ENCODE measurements around the gene LRRC3B. TPM values are rescaled to one million over a fixed set of nuclear protein-coding genes. Genes with fewer than 3 reads are reported as not detected.

The LRRC3B gene
- polyA plus RNA-seq, 5 donors: 3.6 to 6.1 (median 5.6) TPM

- no peak for DNase-seq
Measured at GRCh38 chr3:26628915-26629314, 6.3 kb downstream of the LRRC3B start.

- DNase-seq: no peak
Measured at GRCh38 chr3:26630669-26631389, 8.3 kb downstream of the LRRC3B start.

GRCh38 chr3:26631390-26631738 is 8.8 kb downstream of the LRRC3B start:
- no peak for DNase-seq

- no peak for DNase-seq
Measured at GRCh38 chr3:26634601-26635000, 12.0 kb downstream of the LRRC3B start.

- no peak for DNase-seq
Measured at GRCh38 chr3:26636096-26636727, 13.6 kb downstream of the LRRC3B start.

- no peak for DNase-seq
Measured at GRCh38 chr3:26637698-26638097, 15.1 kb downstream of the LRRC3B start.

- no peak for DNase-seq
Measured at GRCh38 chr3:26638113-26638512, 15.5 kb downstream of the LRRC3B start.

GRCh38 chr3:26639339-26639738 is 16.8 kb downstream of the LRRC3B start:
- DNase-seq: no peak

- no peak for DNase-seq
Measured at GRCh38 chr3:26647078-26647477, 24.5 kb downstream of the LRRC3B start.

- DNase-seq: no peak
Measured at GRCh38 chr3:26648461-26648860, 25.9 kb downstream of the LRRC3B start.

GRCh38 chr3:26652164-26652563 is 29.6 kb downstream of the LRRC3B start:
- DNase-seq: peak; percentile 47 to 48

GRCh38 chr3:26653811-26654425 is 31.3 kb downstream of the LRRC3B start:
- DNase-seq: peak in 1 of 2 donors; percentile 34

GRCh38 chr3:26655231-26655630 is 32.7 kb downstream of the LRRC3B start:
- no peak for DNase-seq

- DNase-seq: no peak
Measured at GRCh38 chr3:26657348-26657976, 34.9 kb downstream of the LRRC3B start.

- DNase-seq: no peak
Measured at GRCh38 chr3:26668171-26668570, 45.6 kb downstream of the LRRC3B start.

- no peak for DNase-seq
Measured at GRCh38 chr3:26668696-26669095, 46.1 kb downstream of the LRRC3B start.

GRCh38 chr3:26675336-26675735 is 52.8 kb downstream of the LRRC3B start:
- DNase-seq: no peak

GRCh38 chr3:26681632-26682031 is 59.1 kb downstream of the LRRC3B start:
- no peak for DNase-seq

- no peak for DNase-seq
Measured at GRCh38 chr3:26682406-26682805, 59.8 kb downstream of the LRRC3B start.

- DNase-seq: no peak
Measured at GRCh38 chr3:26683902-26684301, 61.3 kb downstream of the LRRC3B start.

GRCh38 chr3:26687466-26687865 is 64.9 kb downstream of the LRRC3B start:
- DNase-seq: no peak

- no peak for DNase-seq
Measured at GRCh38 chr3:26699553-26699952, 77.0 kb downstream of the LRRC3B start.

- DNase-seq: no peak
Measured at GRCh38 chr3:26703519-26703918, 80.9 kb downstream of the LRRC3B start.
